Lower leg skin (tissue), 4 donors: ENCODE results near the gene LPIN3. TPM values are rescaled to one million over a fixed set of nuclear protein-coding genes. Genes with fewer than 3 reads are reported as not detected.

ENCODE experiments used
- DNase-seq, 2 donors: peaks; one replicate each; pipeline ENCODE4 v3.0.0-alpha.2; 2019; ENCODE audit warnings: low spot score in 2 of 2
- H3K4me3 ChIP-seq: fragments of 200-600 bp; sonication (generic); 2 replicates; pipeline ENCODE4 v1.5.1; 2017; ENCODE audit warnings: mild to moderate bottlenecking, low read depth; ENCODE audit not compliant: poor library complexity, severe bottlenecking
- POLR2A ChIP-seq, 2 donors: fragments of 450-650 bp; IDR thresholded peaks; one replicate each; pipeline ENCODE4 v1.6.1; 2016 to 2017; ENCODE audit warnings: antibody characterized with exemption in 2 of 2, mild to moderate bottlenecking in 1 of 2, moderate library complexity in 1 of 2
- WGBS, 2 donors: methylation state at CpG; one replicate each; pipeline ENCODE4 v1.1.5; 2018; 5-methylcytosine and 5-hydroxymethylcytosine counted together
- intact Hi-C: fragments of 100-400 bp; cut with DNase I; formaldehyde crosslinking; loops from one replicate; pipeline ENCODE4 v1.15.0; 2023; ENCODE audit warnings: low total_unique reads
- total RNA-seq, 4 donors: library from RNA; depleted of rRNA; stranded (reverse); fragments of >200 nt; gene quantifications; one replicate each; pipeline ENCODE4 v1.1.0, GENCODE V29; 2016
- TF ChIP-seq, protein P1 (sequence below), 3 donors: fragments of 450-650 bp; IDR thresholded peaks; one replicate each; pipeline ENCODE4 v1.5.1; 2016; ENCODE audit warnings: antibody characterized with exemption in 3 of 3, mild to moderate bottlenecking in 3 of 3, moderate library complexity in 2 of 3

LPIN3 gene
- total RNA-seq, 4 donors from 2014 or later: 53.3 to 135 (median 66.6) TPM

DNA sequence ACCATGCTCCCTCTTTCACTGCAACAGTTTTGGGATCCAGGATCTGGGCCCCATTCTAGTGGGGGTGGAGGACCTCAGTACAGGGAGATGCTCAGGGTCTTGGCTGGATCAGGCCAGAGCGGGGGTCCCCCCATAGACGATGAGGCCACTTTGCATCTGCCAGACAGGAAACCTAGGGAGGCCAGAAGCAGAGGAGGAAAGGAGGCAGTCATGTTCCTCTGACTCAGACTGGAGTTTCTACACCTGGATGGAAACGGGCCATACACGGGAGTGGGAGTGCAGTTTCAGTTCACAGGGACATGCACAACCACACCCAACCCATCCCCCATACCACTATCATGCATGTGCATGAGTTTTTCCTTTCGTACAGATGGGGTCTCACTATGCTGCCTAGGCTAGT, 29.6 kb downstream of the LPIN3 start:
- intact Hi-C loops: no loop called here
- DNase-seq: no peak
- no peak for TF ChIP-seq POLR2A (IDR thresholded peaks at IDR 0.05)
- TF ChIP-seq, protein P1, sequence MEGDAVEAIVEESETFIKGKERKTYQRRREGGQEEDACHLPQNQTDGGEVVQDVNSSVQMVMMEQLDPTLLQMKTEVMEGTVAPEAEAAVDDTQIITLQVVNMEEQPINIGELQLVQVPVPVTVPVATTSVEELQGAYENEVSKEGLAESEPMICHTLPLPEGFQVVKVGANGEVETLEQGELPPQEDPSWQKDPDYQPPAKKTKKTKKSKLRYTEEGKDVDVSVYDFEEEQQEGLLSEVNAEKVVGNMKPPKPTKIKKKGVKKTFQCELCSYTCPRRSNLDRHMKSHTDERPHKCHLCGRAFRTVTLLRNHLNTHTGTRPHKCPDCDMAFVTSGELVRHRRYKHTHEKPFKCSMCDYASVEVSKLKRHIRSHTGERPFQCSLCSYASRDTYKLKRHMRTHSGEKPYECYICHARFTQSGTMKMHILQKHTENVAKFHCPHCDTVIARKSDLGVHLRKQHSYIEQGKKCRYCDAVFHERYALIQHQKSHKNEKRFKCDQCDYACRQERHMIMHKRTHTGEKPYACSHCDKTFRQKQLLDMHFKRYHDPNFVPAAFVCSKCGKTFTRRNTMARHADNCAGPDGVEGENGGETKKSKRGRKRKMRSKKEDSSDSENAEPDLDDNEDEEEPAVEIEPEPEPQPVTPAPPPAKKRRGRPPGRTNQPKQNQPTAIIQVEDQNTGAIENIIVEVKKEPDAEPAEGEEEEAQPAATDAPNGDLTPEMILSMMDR (IDR thresholded peaks at IDR 0.05): no peak
- WGBS, 2 donors: 72 to 75% methylated on average over 5 of the region's 5 CpGs
- H3K4me3 ChIP-seq: no peak overlapping the region

DNA sequence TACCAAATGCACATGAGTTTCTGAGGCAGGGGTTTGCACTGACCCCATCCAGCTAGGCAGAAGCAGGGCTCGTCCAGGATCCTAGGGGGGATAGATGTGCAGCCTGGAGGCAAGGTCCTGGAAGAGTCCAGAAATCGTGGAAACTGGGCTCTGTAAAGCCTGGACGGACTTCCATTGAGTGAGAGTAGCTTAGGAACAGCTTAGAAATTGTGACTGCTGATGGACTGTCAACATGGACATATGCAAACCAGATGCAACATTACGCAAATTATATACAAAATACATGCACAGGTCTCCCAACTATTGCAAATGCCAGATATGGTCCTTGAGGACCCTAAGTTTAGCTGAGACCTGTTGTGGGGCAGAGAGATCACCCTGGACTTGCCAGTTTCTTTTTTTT, 30.8 kb downstream of the LPIN3 start:
- WGBS, 2 donors: 83 to 85% methylated on average over 4 of the region's 4 CpGs

DNA sequence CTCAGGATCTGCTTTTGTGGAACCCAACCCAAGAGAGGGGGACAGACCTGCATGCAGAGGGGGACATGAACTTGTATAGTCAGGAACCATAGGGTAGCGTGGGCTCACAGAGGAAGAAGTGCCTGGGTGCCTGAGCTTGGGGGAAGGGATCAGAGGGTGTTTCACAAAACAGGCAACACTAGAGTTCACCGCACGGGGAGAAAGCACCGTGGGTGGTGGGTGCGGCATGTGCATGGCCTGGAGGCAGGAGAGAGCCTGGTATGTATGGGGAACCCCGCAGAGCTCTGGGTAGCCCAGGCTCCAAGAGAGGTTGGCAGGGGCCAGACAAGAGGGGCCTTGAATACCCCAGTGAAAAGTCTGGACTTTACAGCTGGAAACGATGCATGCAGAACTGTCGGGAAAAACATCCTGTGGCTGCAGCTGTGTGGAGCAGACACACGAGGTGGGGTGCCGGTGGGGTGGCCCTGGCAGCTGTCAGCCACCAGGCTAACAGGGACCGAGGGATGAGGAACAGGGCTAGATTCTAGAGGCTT, 32.7 kb downstream of the LPIN3 start:
- intact Hi-C loops: no loop called here
- WGBS, 2 donors: 60 to 62% methylated on average over 11 of the region's 11 CpGs
- TF ChIP-seq, protein P1 (IDR thresholded peaks at IDR 0.05): no peak
- TF ChIP-seq POLR2A (IDR thresholded peaks at IDR 0.05): no peak
- H3K4me3 ChIP-seq: no peak overlapping the region
- no peak for DNase-seq

More for the DNA sequence above, 30.8 kb downstream of the LPIN3 start:
- DNase-seq: no peak
- intact Hi-C loops: no loop called here
- TF ChIP-seq, protein P1 (IDR thresholded peaks at IDR 0.05): no peak
- TF ChIP-seq POLR2A (IDR thresholded peaks at IDR 0.05): no peak
- H3K4me3 ChIP-seq: no peak overlapping the region

DNA sequence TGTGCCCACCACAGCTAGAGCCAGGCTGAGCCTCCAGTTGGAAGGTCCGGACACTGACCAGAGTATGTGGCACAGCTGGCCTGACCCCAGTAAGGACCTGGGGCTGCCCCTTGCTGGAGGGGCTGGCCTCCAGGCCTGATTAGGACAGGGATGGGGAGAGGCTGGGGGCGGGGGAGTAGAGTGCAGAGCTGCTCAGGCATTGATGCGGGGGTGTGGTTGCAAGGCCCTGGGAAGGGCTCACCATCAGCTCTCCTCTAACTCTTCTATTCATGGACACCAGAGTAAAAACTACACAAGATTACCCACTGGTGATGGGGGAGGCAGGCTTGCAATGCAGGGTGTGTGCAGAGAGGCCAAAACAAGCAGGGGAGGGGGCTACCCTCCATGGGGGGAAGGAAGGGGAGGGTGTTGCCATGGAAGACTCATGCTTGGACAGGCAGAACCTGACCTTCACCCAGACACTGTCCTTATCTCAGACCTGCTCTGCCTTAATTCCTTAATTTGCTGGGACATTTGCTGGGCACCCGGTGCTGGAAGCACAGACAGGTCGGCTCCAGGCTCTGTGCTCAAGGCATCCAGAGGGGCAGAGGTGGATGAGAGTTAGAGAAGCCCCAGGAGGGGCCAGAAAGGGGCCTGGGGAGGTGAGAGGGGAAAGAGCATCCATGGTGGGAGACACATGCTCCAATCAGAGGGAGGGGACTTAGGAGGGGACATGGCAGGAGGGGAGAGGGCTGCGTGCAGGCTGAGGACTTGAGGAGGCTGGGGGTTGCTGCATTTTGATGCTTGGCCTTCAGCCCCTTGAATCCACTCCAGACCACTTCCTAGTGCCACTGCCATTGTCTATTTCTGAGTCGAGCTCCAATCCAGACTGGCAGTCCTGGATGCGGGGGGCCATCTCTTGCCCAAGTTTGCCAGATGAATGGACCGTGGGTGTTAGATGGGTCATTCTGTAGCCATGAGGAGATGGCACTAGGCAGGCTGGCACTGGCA, 33.6 kb downstream of the LPIN3 start:
- intact Hi-C loops: no loop called here
- no peak for DNase-seq
- WGBS, 2 donors: 87 to 90% methylated on average over 9 of the region's 9 CpGs
- no peak overlapping the region for H3K4me3 ChIP-seq
- no peak for TF ChIP-seq POLR2A (IDR thresholded peaks at IDR 0.05)
- TF ChIP-seq, protein P1 (IDR thresholded peaks at IDR 0.05): no peak

DNA sequence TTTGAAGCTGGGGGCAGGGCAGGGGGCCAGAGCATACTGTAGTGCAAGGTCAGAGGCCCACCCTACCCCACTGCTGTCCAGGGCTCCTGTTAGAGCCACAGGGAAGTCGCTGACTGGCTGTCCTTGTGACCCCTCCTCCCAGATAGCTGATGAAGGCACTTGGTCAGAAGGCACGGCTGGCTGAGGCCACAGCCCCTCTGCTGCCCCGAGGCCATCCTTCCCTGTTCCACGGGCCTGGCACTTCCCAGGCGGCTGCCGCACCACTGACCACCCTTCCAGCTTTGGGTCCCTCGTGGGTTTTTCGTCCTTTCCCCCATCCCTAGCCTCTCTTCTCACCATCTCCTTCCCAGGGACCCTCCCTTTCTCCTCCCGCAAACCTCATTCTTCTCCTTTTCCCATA, 35.2 kb downstream of the LPIN3 start:
- DNase-seq: no peak
- 85 to 95% methylated on average over 9 of the region's 9 CpGs for WGBS, 2 donors
- intact Hi-C loops: no loop called here
- no peak overlapping the region for H3K4me3 ChIP-seq
- TF ChIP-seq, protein P1 (IDR thresholded peaks at IDR 0.05): no peak
- TF ChIP-seq POLR2A (IDR thresholded peaks at IDR 0.05): no peak
